Trophoblast cell (in vitro differentiated cells and primary cell): ENCODE measurements around the gene NAT14.

Source experiments
- DNase-seq, 2 donors: peaks; one replicate each; pipeline ENCODE4 v3.0.0-alpha.2; 2016
- H2AFZ ChIP-seq: 2 replicates; pipeline ENCODE4 v1.6.1; 2013; ENCODE audit warnings: low read length, moderate library complexity, mild to moderate bottlenecking; ENCODE audit not compliant: insufficient read depth, poor library complexity
- H2AK5ac ChIP-seq: 2 replicates; pipeline ENCODE4 v1.6.1; 2013; ENCODE audit warnings: mild to moderate bottlenecking, low read length
- H2BK120ac ChIP-seq: 2 replicates; pipeline ENCODE4 v1.6.1; 2013; ENCODE audit warnings: low read length, mild to moderate bottlenecking, moderate library complexity; ENCODE audit not compliant: insufficient read depth, poor library complexity
- H2BK12ac ChIP-seq: 2 replicates; pipeline ENCODE4 v1.6.1; 2013; ENCODE audit warnings: mild to moderate bottlenecking, low read length, moderate library complexity
- H2BK5ac ChIP-seq: 2 replicates; pipeline ENCODE4 v1.6.1; 2013; ENCODE audit warnings: low read length, low read depth, moderate library complexity, mild to moderate bottlenecking; ENCODE audit not compliant: poor library complexity
- H3K14ac ChIP-seq: 2 replicates; pipeline ENCODE4 v1.6.1; 2013; ENCODE audit warnings: mild to moderate bottlenecking, low read length
- H3K18ac ChIP-seq: 2 replicates; pipeline ENCODE4 v1.6.1; 2013; ENCODE audit warnings: mild to moderate bottlenecking, low read length
- H3K23ac ChIP-seq: 2 replicates; pipeline ENCODE4 v1.6.1; 2013; ENCODE audit warnings: low read length
- H3K27ac ChIP-seq: 2 replicates; pipeline ENCODE4 v1.5.1; 2013; ENCODE audit warnings: low read depth, mild to moderate bottlenecking, inconsistent platforms, low read length, moderate library complexity
- H3K27me3 ChIP-seq: 2 replicates; pipeline ENCODE4 v1.6.1; 2013; ENCODE audit warnings: inconsistent platforms, mild to moderate bottlenecking, low read length, moderate library complexity; ENCODE audit not compliant: insufficient read depth
- H3K36me3 ChIP-seq, 2 experiments: 1 replicate in 1 of 2; 2 replicates in 1 of 2; pipeline ENCODE4 v1.6.1; 2013; ENCODE audit warnings: low read length in 2 of 2, mild to moderate bottlenecking in 2 of 2, moderate library complexity in 1 of 2; ENCODE audit not compliant: insufficient read depth in 2 of 2, control insufficient read depth in 1 of 2
- H3K4ac ChIP-seq: 2 replicates; pipeline ENCODE4 v1.6.1; 2013; ENCODE audit warnings: low read depth, mild to moderate bottlenecking, low read length, moderate library complexity
- H3K4me1 ChIP-seq, 2 experiments: 1 replicate in 1 of 2; 2 replicates in 1 of 2; pipeline ENCODE4 v1.6.1; 2013; ENCODE audit warnings: low read length in 2 of 2, mild to moderate bottlenecking in 2 of 2, moderate library complexity in 1 of 2; ENCODE audit not compliant: insufficient read depth in 2 of 2, control insufficient read depth in 1 of 2
- H3K4me2 ChIP-seq: 2 replicates; pipeline ENCODE4 v1.6.1; 2013; ENCODE audit warnings: inconsistent platforms, mild to moderate bottlenecking, low read length, moderate library complexity
- H3K4me3 ChIP-seq: 2 replicates; pipeline ENCODE4 v1.5.1; 2013; ENCODE audit warnings: mild to moderate bottlenecking, low read depth, low read length, inconsistent platforms
- H3K79me1 ChIP-seq: one replicate; pipeline ENCODE4 v1.6.1; 2013; ENCODE audit warnings: low read length
- H3K79me2 ChIP-seq: 2 replicates; pipeline ENCODE4 v1.6.1; 2013; ENCODE audit warnings: low read length, mild to moderate bottlenecking; ENCODE audit not compliant: control insufficient read depth, insufficient read depth, poor library complexity
- H3K9ac ChIP-seq: 2 replicates; pipeline ENCODE4 v1.6.1; 2013; ENCODE audit warnings: mild to moderate bottlenecking, low read length
- H3K9me3 ChIP-seq: 2 replicates; pipeline ENCODE4 v1.6.1; 2013; ENCODE audit warnings: low read depth, mild to moderate bottlenecking, control low read depth, inconsistent platforms, low read length; ENCODE audit not compliant: insufficient read depth
- H4K12ac ChIP-seq: 2 replicates; pipeline ENCODE4 v1.6.1; 2013; ENCODE audit warnings: low read depth, mild to moderate bottlenecking, low read length, moderate library complexity
- H4K8ac ChIP-seq: 2 replicates; pipeline ENCODE4 v1.6.1; 2013; ENCODE audit warnings: low read depth, mild to moderate bottlenecking, low read length, moderate library complexity
- H4K91ac ChIP-seq: one replicate; pipeline ENCODE4 v1.6.1; 2013; ENCODE audit warnings: low read depth, mild to moderate bottlenecking, low read length, moderate library complexity
- WGBS: extraction: QIAGEN DNeasy Blood & Tissue Kit; methylation state at CpG from one replicate; pipeline ENCODE4 v1.1.7; 2013; ENCODE audit warnings: missing lambda C conversion rate; ENCODE audit not compliant: insufficient read length, insufficient coverage; ENCODE audit errors: extremely low coverage; 5-methylcytosine and 5-hydroxymethylcytosine counted together

The NAT14 gene

GRCh38 chr19:55462722-55463121, 22.3 kb upstream of the NAT14 start:
- Histone ChIP-seq H3K79me2 (peaks cover 3% of the 10 kb centered on the region), H3K14ac (no peak overlapping the region), H2BK120ac (no peak overlapping the region), H3K4ac (no peak overlapping the region), H3K4me3 (no peak overlapping the region), H3K9ac (no peak overlapping the region), H2AFZ (no peak overlapping the region), H3K9me3 (no peaks in the 10 kb centered on the region), H3K23ac (no peak overlapping the region), H3K36me3 (no peaks in the 10 kb centered on the region), H4K8ac (no peak overlapping the region), H3K79me1 (peaks cover 6% of the 10 kb centered on the region), H4K91ac (no peak overlapping the region), H3K4me2 (no peak overlapping the region), H3K18ac (no peak overlapping the region), H2BK5ac (no peak overlapping the region), H3K27me3 (no peaks in the 10 kb centered on the region), H2AK5ac (no peak overlapping the region), H2BK12ac (no peak overlapping the region), H3K4me1 (peaks cover 7 to 12% of the 10 kb centered on the region in 2 experiments), H4K12ac (no peak overlapping the region), H3K27ac (no peak overlapping the region)
- no CpG with 5 or more reads among the region's 11 CpGs for WGBS
- no peak for DNase-seq

DNA sequence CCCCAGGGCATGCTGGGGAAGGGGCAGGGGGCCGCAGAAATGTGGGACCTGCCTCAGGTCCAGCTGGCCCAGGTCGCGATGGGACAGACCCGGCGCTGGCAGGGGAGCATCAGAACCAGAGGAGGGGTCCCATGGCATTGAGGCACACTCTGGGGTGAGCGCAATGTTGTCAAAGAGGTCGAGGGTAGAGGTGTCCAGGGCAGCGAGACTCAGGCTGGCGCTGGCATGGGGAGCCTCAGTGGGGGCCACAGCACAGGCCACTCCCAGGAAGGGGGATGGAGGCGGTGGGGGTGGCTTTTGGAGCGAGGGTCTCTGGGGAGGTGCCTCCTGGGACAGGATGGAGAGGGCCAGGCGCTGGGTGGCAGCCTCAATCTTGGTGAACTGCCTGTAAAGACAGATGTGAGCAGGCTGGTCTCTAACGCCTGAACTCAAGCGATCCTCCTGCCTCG, 21.4 kb upstream of the NAT14 start:
- no peak overlapping the region for H3K4me3 ChIP-seq
- no peaks in the 10 kb centered on the region for H3K9me3 ChIP-seq
- peaks cover 6% of the 10 kb centered on the region for H3K79me1 ChIP-seq
- H4K8ac ChIP-seq, result no peak overlapping the region
- H3K4me2 ChIP-seq, result no peak overlapping the region
- H3K14ac ChIP-seq, result no peak overlapping the region
- no peak overlapping the region for H4K91ac ChIP-seq
- no peak overlapping the region for H2AFZ ChIP-seq
- H3K18ac ChIP-seq, result no peak overlapping the region
- no peak overlapping the region for H2BK120ac ChIP-seq
- no peak overlapping the region for H3K27ac ChIP-seq
- no peak overlapping the region for H2BK5ac ChIP-seq
- DNase-seq, result no peak
- H4K12ac ChIP-seq, result no peak overlapping the region
- no peaks in the 10 kb centered on the region for H3K27me3 ChIP-seq
- H3K23ac ChIP-seq, result no peak overlapping the region
- H3K4me1 ChIP-seq, result peaks cover 9 to 15% of the 10 kb centered on the region in 2 experiments
- no peak overlapping the region for H2AK5ac ChIP-seq
- no peak overlapping the region for H3K4ac ChIP-seq
- H2BK12ac ChIP-seq, result no peak overlapping the region
- WGBS, result no CpG with 5 or more reads among the region's 15 CpGs
- no peak overlapping the region for H3K9ac ChIP-seq
- no peaks in the 10 kb centered on the region for H3K36me3 ChIP-seq
- peaks cover 3% of the 10 kb centered on the region for H3K79me2 ChIP-seq

DNA sequence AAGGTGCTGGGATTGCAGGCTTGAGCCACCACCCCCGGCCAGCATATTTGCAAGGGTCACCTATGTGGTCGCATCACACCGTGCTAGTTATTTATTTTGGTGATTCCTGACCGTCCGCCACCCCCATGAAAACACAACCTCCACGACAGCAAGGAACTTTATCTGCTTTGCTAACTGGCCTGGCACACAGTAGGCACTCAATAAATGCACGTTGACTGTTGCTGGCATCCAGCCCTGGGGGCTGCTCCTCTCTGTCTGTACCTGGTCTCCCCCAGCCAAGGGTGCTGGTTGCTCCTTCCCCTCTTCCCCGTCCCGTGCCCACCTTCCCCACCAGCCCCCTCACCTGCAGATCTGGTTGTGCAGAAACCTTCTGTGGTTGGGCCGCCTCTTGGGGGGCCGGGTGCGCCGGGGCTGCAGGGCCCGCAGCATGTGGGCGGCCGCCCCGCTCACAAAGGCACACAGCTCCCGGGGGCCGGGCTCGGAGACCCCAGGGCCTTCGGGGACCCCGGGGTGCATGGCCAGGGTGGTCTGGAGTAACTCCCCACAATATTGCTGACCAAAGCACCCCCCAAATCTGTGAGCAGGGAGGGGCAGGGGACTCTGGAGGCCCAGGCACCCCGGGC, 20.8 kb upstream of the NAT14 start:
- no peak overlapping the region for H2AK5ac ChIP-seq
- H3K9ac ChIP-seq, result no peak overlapping the region
- WGBS, result no CpG with 5 or more reads among the region's 23 CpGs
- no peak overlapping the region for H3K14ac ChIP-seq
- H3K23ac ChIP-seq, result no peak overlapping the region
- no peaks in the 10 kb centered on the region for H3K9me3 ChIP-seq
- H3K27me3 ChIP-seq, result no peaks in the 10 kb centered on the region
- H3K4me2 ChIP-seq, result no peak overlapping the region
- no peak overlapping the region for H4K12ac ChIP-seq
- peaks cover 9 to 15% of the 10 kb centered on the region in 2 experiments for H3K4me1 ChIP-seq
- H3K4me3 ChIP-seq, result no peak overlapping the region
- H2BK5ac ChIP-seq, result no peak overlapping the region
- H3K79me2 ChIP-seq, result peaks cover 3% of the 10 kb centered on the region
- no peak overlapping the region for H3K4ac ChIP-seq
- H4K8ac ChIP-seq, result no peak overlapping the region
- no peak overlapping the region for H2BK12ac ChIP-seq
- H3K36me3 ChIP-seq, result no peaks in the 10 kb centered on the region
- peaks cover 6% of the 10 kb centered on the region for H3K79me1 ChIP-seq
- H3K18ac ChIP-seq, result no peak overlapping the region
- no peak overlapping the region for H4K91ac ChIP-seq
- H2AFZ ChIP-seq, result no peak overlapping the region
- no peak overlapping the region for H3K27ac ChIP-seq
- H2BK120ac ChIP-seq, result no peak overlapping the region
- no peak for DNase-seq

DNA sequence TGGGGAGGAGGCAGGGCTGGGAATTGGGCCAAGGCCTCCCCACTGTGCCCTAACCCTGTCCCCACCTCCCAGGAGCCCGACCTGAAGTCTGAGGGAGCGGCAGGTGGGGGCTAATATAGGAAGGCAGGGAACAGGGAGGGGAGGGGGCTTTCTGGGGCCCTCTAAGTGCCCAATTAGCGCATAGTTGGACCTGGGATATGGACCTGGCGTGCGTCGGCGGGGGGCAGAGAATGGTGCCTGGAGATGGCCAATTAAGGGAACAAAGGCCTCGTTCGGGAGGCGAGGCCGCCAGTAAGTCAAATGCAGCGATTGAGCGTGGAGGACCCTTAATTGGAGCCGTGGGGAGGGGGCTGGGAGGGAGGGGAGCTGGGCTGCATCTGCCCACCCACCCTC, 20.3 kb upstream of the NAT14 start, which contains the start of gene C19orf85:
Gene C19orf85, minus strand, starts transcription at position 90 of the 393 bp plus-strand sequence. CDS start 197 bp downstream, outside the sequence.
- Histone ChIP-seq H2BK5ac (no peak within 1 kb of the TSS), H3K79me2 (peaks cover 3% of the 10 kb centered on the region), H3K9me3 (no peaks in the 10 kb centered on the region), H3K27ac (no peak within 1 kb of the TSS), H3K4me3 (no peak within 1 kb of the TSS), H3K4me1 (peaks cover 9 to 15% of the 10 kb centered on the region in 2 experiments), H2AK5ac (no peak within 1 kb of the TSS), H4K12ac (no peak within 1 kb of the TSS), H3K14ac (no peak within 1 kb of the TSS), H3K36me3 (no peaks in the 10 kb centered on the region), H3K18ac (no peak within 1 kb of the TSS), H4K8ac (no peak within 1 kb of the TSS), H4K91ac (no peak within 1 kb of the TSS), H2BK12ac (no peak within 1 kb of the TSS), H2BK120ac (no peak within 1 kb of the TSS), H3K4ac (no peak within 1 kb of the TSS), H2AFZ (no peak within 1 kb of the TSS), H3K27me3 (no peaks in the 10 kb centered on the region), H3K4me2 (no peak within 1 kb of the TSS), H3K79me1 (peaks cover 6% of the 10 kb centered on the region), H3K9ac (no peak within 1 kb of the TSS), H3K23ac (no peak within 1 kb of the TSS)
- no CpG with 5 or more reads among the region's 14 CpGs for WGBS
- no peak for DNase-seq
